Adipose tissue (tissue), 3 donors: Measurements from ENCODE around the gene ITPK1. TPM values are rescaled to one million over a fixed set of nuclear protein-coding genes. Genes with fewer than 3 reads are reported as not detected.

Experiments
- H3K27ac ChIP-seq: one replicate; pipeline ENCODE4 v1.5.1; 2013; ENCODE audit warnings: low read depth, low read length
- WGBS, 3 donors: extraction: QIAGEN DNeasy Blood & Tissue Kit; methylation state at CpG; one replicate each; pipeline ENCODE4 v1.1.7; 2013; 5-methylcytosine and 5-hydroxymethylcytosine counted together
- polyA plus RNA-seq, 3 donors: library from polyadenylated mRNA; stranded (reverse); fragments of 200-250 nt; gene quantifications; one replicate each; pipeline ENCODE4 v1.2.3, GENCODE V29; 2013
- donor health status: healthy with polysubstance abuse.
- donor health status: Bipolar disorder and iron deficiency.
- donor health status: healthy.

ITPK1 gene
- polyA plus RNA-seq, 3 donors = 26.6 to 147 (median 29.9) TPM

- H3K27ac ChIP-seq = no peak overlapping the region
- 88 to 90% (median 89%) methylated on average over 18 of the region's 18 CpGs for WGBS, 3 donors
Observed at GRCh38 chr14:92960706-92961566, 154.8 kb downstream of the ITPK1 start.

- H3K27ac ChIP-seq = no peak overlapping the region
- WGBS, 3 donors = 87 to 90% (median 89%) methylated on average over 30 of the region's 30 CpGs
Observed at GRCh38 chr14:92959761-92960680, 155.7 kb downstream of the ITPK1 start.

GRCh38 chr14:92959189-92959531 is 156.6 kb downstream of the ITPK1 start:
- WGBS, 3 donors = 80 to 89% (median 83%) methylated on average over 9 to 10 of the region's 10 CpGs
- no peak overlapping the region for H3K27ac ChIP-seq

GRCh38 chr14:92958373-92959188 is 157.1 kb downstream of the ITPK1 start:
- 87 to 92% (median 92%) methylated on average over 22 of the region's 22 CpGs for WGBS, 3 donors
- H3K27ac ChIP-seq = no peak overlapping the region

GRCh38 chr14:92956961-92957360 is 158.8 kb downstream of the ITPK1 start:
- 80 to 96% (median 91%) methylated on average over 11 of the region's 11 CpGs for WGBS, 3 donors
- no peak overlapping the region for H3K27ac ChIP-seq

GRCh38 chr14:92955381-92955780 is 160.3 kb downstream of the ITPK1 start:
- H3K27ac ChIP-seq = no peak overlapping the region
- WGBS, 3 donors = 92 to 98% (median 95%) methylated on average over 7 of the region's 7 CpGs

- no peak overlapping the region for H3K27ac ChIP-seq
- WGBS, 3 donors = 86 to 90% (median 86%) methylated on average over 5 of the region's 5 CpGs
Observed at GRCh38 chr14:92954933-92955332, 160.8 kb downstream of the ITPK1 start.

- H3K27ac ChIP-seq = no peak overlapping the region
- WGBS, 3 donors = 86 to 96% (median 89%) methylated on average over 6 of the region's 6 CpGs
Observed at GRCh38 chr14:92953526-92953925, 162.2 kb downstream of the ITPK1 start.

GRCh38 chr14:92952481-92953298 is 163.0 kb downstream of the ITPK1 start:
- WGBS, 3 donors = 81 to 89% (median 83%) methylated on average over 32 of the region's 32 CpGs
- no peak overlapping the region for H3K27ac ChIP-seq

GRCh38 chr14:92951912-92952471 is 163.7 kb downstream of the ITPK1 start:
- no peak overlapping the region for H3K27ac ChIP-seq
- 16 to 19% (median 18%) methylated on average over 18 of the region's 18 CpGs for WGBS, 3 donors

GRCh38 chr14:92951261-92951660 is 164.5 kb downstream of the ITPK1 start:
- no peak overlapping the region for H3K27ac ChIP-seq
- 89 to 96% (median 94%) methylated on average over 7 of the region's 7 CpGs for WGBS, 3 donors

- H3K27ac ChIP-seq = no peak overlapping the region
- WGBS, 3 donors = 75 to 84% (median 75%) methylated on average over 6 of the region's 6 CpGs
Observed at GRCh38 chr14:92950773-92951172, 165.0 kb downstream of the ITPK1 start.

- no peak overlapping the region for H3K27ac ChIP-seq
Observed at GRCh38 chr14:92950193-92950540, 165.6 kb downstream of the ITPK1 start.

GRCh38 chr14:92949496-92950192 is 166.1 kb downstream of the ITPK1 start:
- no peak overlapping the region for H3K27ac ChIP-seq

More at GRCh38 chr14:92950193-92950540, 165.6 kb downstream of the ITPK1 start:
- WGBS, 3 donors = 87 to 91% (median 90%) methylated on average over 7 of the region's 7 CpGs

GRCh38 chr14:92948647-92949046 is 167.1 kb downstream of the ITPK1 start:
- 91 to 94% (median 92%) methylated on average over 22 of the region's 22 CpGs for WGBS, 3 donors
- no peak overlapping the region for H3K27ac ChIP-seq

More at GRCh38 chr14:92949496-92950192, 166.1 kb downstream of the ITPK1 start:
- WGBS, 3 donors = 94 to 97% (median 96%) methylated on average over 24 of the region's 24 CpGs

GRCh38 chr14:92946847-92947545 is 168.7 kb downstream of the ITPK1 start:
- H3K27ac ChIP-seq = no peak overlapping the region
- 89 to 94% (median 93%) methylated on average over 12 of the region's 12 CpGs for WGBS, 3 donors
